Measurements from ENCODE around the gene FGD6. TPM values are rescaled to one million over a fixed set of nuclear protein-coding genes. Genes with fewer than 3 reads are reported as not detected.

Gene FGD6
- total and polyA plus RNA-seq, 2 of the 4 experiments (the other 2 are of a cell fraction): 2.6 to 9.5 TPM

DNA sequence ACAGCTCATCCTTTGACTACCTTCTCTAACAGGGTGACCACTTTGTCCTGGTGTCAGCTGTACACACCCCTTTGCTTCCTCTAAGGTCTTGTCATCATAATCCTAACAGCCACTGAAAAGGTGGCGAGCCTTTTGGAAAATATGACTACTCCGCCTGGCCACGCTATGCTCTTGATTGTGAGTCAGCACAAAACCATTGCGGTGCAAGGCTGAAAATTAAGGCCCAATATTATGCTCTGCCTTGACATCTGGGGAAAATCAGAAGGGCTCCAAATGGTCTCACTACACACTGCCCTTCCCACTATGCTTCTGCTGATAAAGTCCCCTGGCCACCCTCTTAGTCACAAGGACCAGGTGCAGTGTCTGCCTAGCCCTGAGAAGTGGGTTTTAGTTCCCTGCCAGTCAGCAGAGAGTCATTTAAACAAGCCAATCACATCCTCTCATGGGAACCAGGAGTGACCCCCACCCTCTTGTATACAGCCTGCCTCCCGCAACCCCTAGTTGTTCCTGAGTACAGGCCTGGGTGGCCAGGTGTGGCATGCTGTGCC lies 34.3 kb downstream of the FGD6 start:
- Histone ChIP-seq H3K9ac (ENCODE audit: low read depth, low read length) (no peak overlapping the region), H3K4me2 (ENCODE audit: low read depth, low read length) (no peak overlapping the region), H3K27ac (ENCODE audit: insufficient read depth, low read length) (no peak overlapping the region), H4K20me1 (ENCODE audit: insufficient read depth, low read length) (no peaks in the 10 kb centered on the region), H2BK5ac (ENCODE audit: low read depth, low read length, poor library complexity, severe bottlenecking) (no peak overlapping the region), H3K9me1 (ENCODE audit: insufficient read depth, low read length) (peaks cover 9% of the 10 kb centered on the region), H2AK9ac (replicated peaks; ENCODE audit: low read depth, low read length, poor library complexity) (no peak overlapping the region), H2AFZ (replicated peaks; ENCODE audit: low read length, poor library complexity) (peak overlapping the region; percentile 56), H3K18ac (ENCODE audit: low read depth, low read length) (no peak overlapping the region; the same call in 1 of the 2 replicates), H2AK5ac (ENCODE audit: low read depth, low read length) (peak overlapping the region; percentile 36; the same call in 1 of the 2 replicates), H4K5ac (ENCODE audit: low read depth, low read length) (no peak overlapping the region), H2BK120ac (ENCODE audit: low read depth, low read length) (0 out of 2 replicates have a peak overlapping the region, but pooled peaks have one; percentile 3), H2BK15ac (ENCODE audit: low read depth, low read length) (no peak overlapping the region), H3K14ac (replicated peaks; ENCODE audit: low read depth, low read length) (peak overlapping the region; percentile 9; the same call in 1 of the 2 replicates), H2BK20ac (ENCODE audit: low read depth, low read length) (no peak overlapping the region), H3K9me3 (ENCODE audit: control insufficient read depth, insufficient read depth, low read length) (no peaks in the 10 kb centered on the region), H3K27me3 (ENCODE audit: control insufficient read depth, insufficient read depth, low read length) (no peaks in the 10 kb centered on the region), H4K91ac (ENCODE audit: insufficient read depth, low read depth, low read length) (no peak overlapping the region), H3K56ac (ENCODE audit: extremely low read depth, insufficient read depth, low read length) (no peak overlapping the region), H3K36me3 (ENCODE audit: control insufficient read depth, insufficient read depth, low read length) (0 out of 2 replicates have a peak, but pooled peaks cover 2% of the 10 kb centered on the region), H3K4me1 (ENCODE audit: control insufficient read depth, insufficient read depth, low read length) (no peaks in the 10 kb centered on the region), H3K79me1 (ENCODE audit: low read depth in 1 of 2, low read length in 2 of 2) (peaks cover 3 to 8% of the 10 kb centered on the region in 2 experiments; a peak in 2 of 4 replicates), H4K8ac (ENCODE audit: low read depth in 2 of 2, low read length in 2 of 2) (peak overlapping the region in 1 of 2 experiments; percentile 36; a peak in 1 of 4 replicates), H3K4ac (ENCODE audit: low read depth, low read length) (peak overlapping the region; percentile 46), H3K4me3 (ENCODE audit: insufficient read depth, low read depth, low read length) (no peak overlapping the region), H3K23ac (ENCODE audit: low read depth, low read length) (no peak overlapping the region; the same call in 1 of the 2 replicates)
- dilution Hi-C loops (cut with HindIII; ENCODE audit: low sequenced_read_pairs, unreplicated experiment) (no loop called here), in situ Hi-C loops (cut with MboI; ENCODE audit: low sequenced_read_pairs) (no loop called here), intact Hi-C loops (cut with micrococcal nuclease) (no loop called here)
- BruUV-seq (replicated peaks): no TSS peak
- ChIA-PET CTCF (no interaction called here), POLR2A (ENCODE audit: unreplicated experiment) (no interaction called here)
- WGBS, 2 experiments (ENCODE audit: extremely low coverage in 2 of 2, insufficient read length in 1 of 2): 63% methylated on average over 2 of the region's 5 CpGs; no CpG with 5 or more reads in 1 of the 2 experiments
- DNase-seq (peak; percentile 73), ATAC-seq (ENCODE audit: low read depth) (peak; percentile 53)
- TF ChIP-seq MXI1 (IDR thresholded peaks at IDR 0.05; ENCODE audit: borderline replicate concordance, low read depth, low read length) (no peak), RFX5 (IDR thresholded peaks at IDR 0.05; ENCODE audit: low read depth, low read length) (no peak), NFE2L2 (IDR thresholded peaks at IDR 0.05; ENCODE audit: low read depth, low read length) (peak; percentile 37; the same call in 1 of the 2 replicates), MAZ (IDR thresholded peaks at IDR 0.05; ENCODE audit: borderline replicate concordance, low read depth, low read length) (no peak), POLR2A (IDR thresholded peaks at IDR 0.05; ENCODE audit: low read depth, low read length) (no peak), RAD21 (IDR thresholded peaks at IDR 0.05; ENCODE audit: low read length) (no peak)

Data from IMR-90 (cell line).